ENCODE data around the gene NRSN2. TPM values are rescaled to one million over a fixed set of nuclear protein-coding genes. Genes with fewer than 3 reads are reported as not detected.

NRSN2 gene
- total and polyA plus RNA-seq, 12 donors: 12.1 to 53.9 (median 20.0) TPM

DNA sequence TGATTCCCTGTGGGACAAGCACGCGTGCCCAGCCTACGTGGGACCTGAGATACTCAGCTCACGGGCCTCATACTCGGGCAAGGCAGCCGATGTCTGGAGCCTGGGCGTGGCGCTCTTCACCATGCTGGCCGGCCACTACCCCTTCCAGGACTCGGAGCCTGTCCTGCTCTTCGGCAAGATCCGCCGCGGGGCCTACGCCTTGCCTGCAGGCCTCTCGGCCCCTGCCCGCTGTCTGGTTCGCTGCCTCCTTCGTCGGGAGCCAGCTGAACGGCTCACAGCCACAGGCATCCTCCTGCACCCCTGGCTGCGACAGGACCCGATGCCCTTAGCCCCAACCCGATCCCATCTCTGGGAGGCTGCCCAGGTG, 49.3 kb downstream of the NRSN2 start:
- H3K27me3 ChIP-seq: no peaks in the 10 kb centered on the region
- WGBS, 2 donors: 95 to 96% methylated on average over 24 of the region's 24 CpGs
- H3K27ac ChIP-seq: no peak overlapping the region
- no peaks in the 10 kb centered on the region for H3K9me3 ChIP-seq
- H3K36me3 ChIP-seq: peaks cover 0 to 66% (median 17%) of the 10 kb centered on the region in 9 donors
- no peaks in the 10 kb centered on the region for H3K4me1 ChIP-seq
- TF ChIP-seq, protein P1, sequence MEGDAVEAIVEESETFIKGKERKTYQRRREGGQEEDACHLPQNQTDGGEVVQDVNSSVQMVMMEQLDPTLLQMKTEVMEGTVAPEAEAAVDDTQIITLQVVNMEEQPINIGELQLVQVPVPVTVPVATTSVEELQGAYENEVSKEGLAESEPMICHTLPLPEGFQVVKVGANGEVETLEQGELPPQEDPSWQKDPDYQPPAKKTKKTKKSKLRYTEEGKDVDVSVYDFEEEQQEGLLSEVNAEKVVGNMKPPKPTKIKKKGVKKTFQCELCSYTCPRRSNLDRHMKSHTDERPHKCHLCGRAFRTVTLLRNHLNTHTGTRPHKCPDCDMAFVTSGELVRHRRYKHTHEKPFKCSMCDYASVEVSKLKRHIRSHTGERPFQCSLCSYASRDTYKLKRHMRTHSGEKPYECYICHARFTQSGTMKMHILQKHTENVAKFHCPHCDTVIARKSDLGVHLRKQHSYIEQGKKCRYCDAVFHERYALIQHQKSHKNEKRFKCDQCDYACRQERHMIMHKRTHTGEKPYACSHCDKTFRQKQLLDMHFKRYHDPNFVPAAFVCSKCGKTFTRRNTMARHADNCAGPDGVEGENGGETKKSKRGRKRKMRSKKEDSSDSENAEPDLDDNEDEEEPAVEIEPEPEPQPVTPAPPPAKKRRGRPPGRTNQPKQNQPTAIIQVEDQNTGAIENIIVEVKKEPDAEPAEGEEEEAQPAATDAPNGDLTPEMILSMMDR (IDR thresholded peaks at IDR 0.05): no peak
- ATAC-seq (peak in 1 of 8 donors; percentile 43), DNase-seq (no peak)
- intact Hi-C loops (cut with DNase I): no loop called here
- H3K4me3 ChIP-seq: no peak overlapping the region

DNA sequence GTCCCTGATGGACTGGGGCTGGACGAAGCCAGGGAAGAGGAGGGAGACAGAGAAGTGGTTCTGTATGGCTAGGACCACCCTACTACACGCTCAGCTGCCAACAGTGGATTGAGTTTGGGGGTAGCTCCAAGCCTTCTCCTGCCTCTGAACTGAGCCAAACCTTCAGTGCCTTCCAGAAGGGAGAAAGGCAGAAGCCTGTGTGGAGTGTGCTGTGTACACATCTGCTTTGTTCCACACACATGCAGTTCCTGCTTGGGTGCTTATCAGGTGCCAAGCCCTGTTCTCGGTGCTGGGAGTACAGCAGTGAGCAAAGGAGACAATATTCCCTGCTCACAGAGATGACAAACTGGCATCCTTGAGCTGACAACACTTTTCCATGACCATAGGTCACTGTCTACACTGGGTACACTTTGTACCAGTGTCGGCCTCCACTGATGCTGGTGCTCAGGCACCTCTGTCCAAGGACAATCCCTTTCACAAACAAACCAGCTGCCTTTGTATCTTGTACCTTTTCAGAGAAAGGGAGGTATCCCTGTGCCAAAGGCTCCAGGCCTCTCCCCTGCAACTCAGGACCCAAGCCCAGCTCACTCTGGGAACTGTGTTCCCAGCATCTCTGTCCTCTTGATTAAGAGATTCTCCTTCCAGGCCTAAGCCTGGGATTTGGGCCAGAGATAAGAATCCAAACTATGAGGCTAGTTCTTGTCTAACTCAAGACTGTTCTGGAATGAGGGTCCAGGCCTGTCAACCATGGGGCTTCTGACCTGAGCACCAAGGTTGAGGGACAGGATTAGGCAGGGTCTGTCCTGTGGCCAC, 49.9 kb downstream of the NRSN2 start:
- H3K4me3 ChIP-seq: no peak overlapping the region
- peak in 3 of 8 donors; percentile 10 to 74 (median 34) for ATAC-seq
- 78 to 81% methylated on average over 4 of the region's 4 CpGs for WGBS, 2 donors

DNA sequence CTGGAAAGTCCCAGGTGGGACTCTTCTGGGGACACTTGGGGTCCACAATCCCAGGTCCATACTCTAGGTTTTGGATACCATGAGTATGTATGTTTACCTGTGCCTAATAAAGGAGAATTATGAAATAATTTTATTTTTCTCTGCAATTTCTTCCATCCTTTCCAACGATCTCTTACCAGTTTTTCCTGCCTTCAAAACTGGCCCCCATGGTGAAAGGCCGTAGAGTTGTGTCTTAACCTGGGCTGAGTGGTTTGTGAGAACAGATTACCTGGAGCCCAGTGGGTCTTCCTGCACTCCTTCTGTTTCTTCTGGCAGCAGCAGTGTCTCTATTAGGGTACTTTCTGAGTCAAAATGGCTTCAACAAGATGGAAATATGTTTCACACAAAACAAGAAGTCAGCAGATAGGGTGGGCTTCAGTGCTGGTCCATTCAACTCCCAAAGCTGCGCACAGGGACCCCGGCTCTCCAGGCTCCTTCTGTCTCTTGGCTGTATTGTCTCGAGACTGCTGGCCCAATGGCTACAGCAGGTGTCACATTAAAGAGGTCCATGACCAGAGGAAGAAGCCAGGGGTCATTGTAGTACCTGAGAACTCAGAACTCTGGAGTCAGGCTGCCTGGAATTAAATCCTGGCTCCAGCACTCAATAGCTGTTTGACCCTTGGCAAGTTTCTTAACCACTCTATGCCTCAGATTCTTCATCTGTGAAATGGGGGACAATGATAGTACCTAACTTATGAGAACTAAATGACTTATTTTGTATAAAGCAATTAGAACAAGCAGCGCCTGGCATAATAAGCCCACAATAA, 50.7 kb downstream of the NRSN2 start:
- intact Hi-C loops (cut with DNase I): no loop called here
- 81 to 88% methylated on average over 6 of the region's 6 CpGs for WGBS, 2 donors
- H3K27ac ChIP-seq: no peak overlapping the region
- peaks cover 0 to 53% (median 8%) of the 10 kb centered on the region in 9 donors for H3K36me3 ChIP-seq
- no peaks in the 10 kb centered on the region for H3K27me3 ChIP-seq
- no peak overlapping the region for H3K4me3 ChIP-seq
- TF ChIP-seq, protein P1 (IDR thresholded peaks at IDR 0.05): no peak
- no peak for DNase-seq
- H3K4me1 ChIP-seq: no peaks in the 10 kb centered on the region
- H3K9me3 ChIP-seq: no peaks in the 10 kb centered on the region
- no peak for ATAC-seq

More for the DNA sequence above, 49.9 kb downstream of the NRSN2 start:
- Histone ChIP-seq H3K36me3 (peaks cover 0 to 60% (median 12%) of the 10 kb centered on the region in 9 donors), H3K9me3 (no peaks in the 10 kb centered on the region), H3K27ac (no peak overlapping the region), H3K27me3 (no peaks in the 10 kb centered on the region), H3K4me1 (no peaks in the 10 kb centered on the region)
- no peak for DNase-seq
- TF ChIP-seq, protein P1 (IDR thresholded peaks at IDR 0.05): no peak
- intact Hi-C loops (cut with DNase I): no loop called here

DNA sequence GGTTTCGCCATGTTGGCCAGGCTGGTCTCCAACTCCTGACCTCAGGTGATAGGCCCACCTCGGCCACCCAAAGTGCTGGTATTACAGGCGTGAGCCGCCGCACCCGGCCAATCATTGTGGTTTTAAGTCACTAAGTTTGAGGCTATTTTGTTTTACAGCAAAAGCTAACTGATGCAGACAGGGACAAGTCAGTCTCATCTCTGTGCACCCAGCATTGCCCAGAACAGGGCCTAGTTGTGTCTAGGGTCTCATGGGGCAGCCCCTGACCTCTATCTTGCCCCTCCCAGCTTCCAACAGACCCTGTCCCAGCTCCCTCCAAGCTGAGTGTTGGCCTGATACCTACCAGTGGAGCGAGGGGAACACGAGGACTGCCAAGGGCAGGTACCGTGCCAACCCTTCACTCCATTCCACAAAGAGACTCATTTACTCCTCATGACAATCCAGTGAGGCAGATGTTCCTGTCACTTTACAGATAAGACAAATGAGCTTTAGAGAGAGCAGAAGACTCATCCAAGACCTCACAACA, 52.3 kb downstream of the NRSN2 start:
- intact Hi-C loops (cut with DNase I): no loop called here
- ATAC-seq (no peak), DNase-seq (no peak)
- H3K27me3 ChIP-seq: no peaks in the 10 kb centered on the region
- H3K9me3 ChIP-seq: no peaks in the 10 kb centered on the region
- H3K36me3 ChIP-seq: peaks cover 0 to 38% (median 0%) of the 10 kb centered on the region in 9 donors
- no peaks in the 10 kb centered on the region for H3K4me1 ChIP-seq
- no peak overlapping the region for H3K27ac ChIP-seq
- WGBS, 2 donors: 86 to 94% methylated on average over 9 of the region's 9 CpGs
- H3K4me3 ChIP-seq: no peak overlapping the region
- TF ChIP-seq, protein P1 (IDR thresholded peaks at IDR 0.05): no peak
